ENCODE results near the gene SPN.

GRCh38 chr16:29717113-29717512 is 54.1 kb downstream of the SPN start:
- TF ChIP-seq CTCF (IDR thresholded peaks at IDR 0.05), result no peak
- no peak for TF ChIP-seq POLR2AphosphoS5 (IDR thresholded peaks at IDR 0.05; ENCODE audit: insufficient read depth in 1 of 2, low read depth in 1 of 2)
- TF ChIP-seq POLR2A (IDR thresholded peaks at IDR 0.05), result no peak

Measured in vagina (tissue), 2 donors.